GM20000 (cell line): ENCODE results near the gene IFIT1B.
A peak's percentile ranks its signal among the peaks of the same experiment; 100 is the strongest.
"Not testable (repeated sequence)": the region's sequence is repeated elsewhere in the genome, so short reads cannot be mapped to it uniquely, and the experiment has no call there.

Experiments used
- DNase-seq: peaks from one replicate; pipeline ENCODE4 v3.0.0; 2012; ENCODE audit warnings: low spot score
- TF ChIP-seq, protein P1 (sequence below): IDR thresholded peaks from 2 replicates; pipeline ENCODE4 v1.5.1; 2012; ENCODE audit warnings: mild to moderate bottlenecking, control low read depth; ENCODE audit errors: extremely low read depth, missing control alignments

The IFIT1B gene

DNA sequence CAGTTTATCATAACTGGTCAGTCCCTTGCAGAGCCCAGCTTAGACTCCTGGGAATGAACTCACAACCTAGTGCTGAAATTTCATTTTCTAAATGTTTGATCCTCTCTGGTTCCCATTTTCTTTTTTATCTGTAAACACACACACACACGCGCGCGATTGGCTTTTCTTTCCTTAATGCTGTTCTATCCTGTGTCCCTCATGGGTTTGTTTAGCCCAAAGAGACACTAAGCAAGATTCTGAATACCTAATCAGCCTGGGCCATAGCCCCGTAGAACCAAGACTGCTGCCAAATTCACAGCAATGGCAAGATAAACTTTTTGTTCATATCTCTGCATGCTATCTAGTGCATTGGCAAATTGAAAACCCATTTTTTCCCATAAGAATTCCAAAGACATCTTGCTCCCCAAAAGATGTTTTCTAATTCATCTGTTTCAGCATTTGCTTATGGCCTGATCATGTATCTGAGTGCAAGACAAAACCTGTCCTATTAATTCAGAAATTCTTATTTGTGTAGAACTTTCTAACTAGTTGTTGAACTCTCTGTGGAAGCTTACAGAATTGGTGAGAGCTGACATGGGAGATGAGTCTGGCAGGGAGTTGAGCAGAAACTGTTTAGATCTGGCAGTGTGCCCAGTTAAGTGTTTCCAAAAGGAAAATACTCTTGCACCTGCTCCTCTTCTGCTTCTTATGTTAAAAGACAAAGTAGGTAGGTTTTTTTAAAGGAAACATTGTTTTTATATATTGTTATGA is 12.8 kb downstream of the IFIT1B start:
- no peak for DNase-seq
- TF ChIP-seq, protein P1, sequence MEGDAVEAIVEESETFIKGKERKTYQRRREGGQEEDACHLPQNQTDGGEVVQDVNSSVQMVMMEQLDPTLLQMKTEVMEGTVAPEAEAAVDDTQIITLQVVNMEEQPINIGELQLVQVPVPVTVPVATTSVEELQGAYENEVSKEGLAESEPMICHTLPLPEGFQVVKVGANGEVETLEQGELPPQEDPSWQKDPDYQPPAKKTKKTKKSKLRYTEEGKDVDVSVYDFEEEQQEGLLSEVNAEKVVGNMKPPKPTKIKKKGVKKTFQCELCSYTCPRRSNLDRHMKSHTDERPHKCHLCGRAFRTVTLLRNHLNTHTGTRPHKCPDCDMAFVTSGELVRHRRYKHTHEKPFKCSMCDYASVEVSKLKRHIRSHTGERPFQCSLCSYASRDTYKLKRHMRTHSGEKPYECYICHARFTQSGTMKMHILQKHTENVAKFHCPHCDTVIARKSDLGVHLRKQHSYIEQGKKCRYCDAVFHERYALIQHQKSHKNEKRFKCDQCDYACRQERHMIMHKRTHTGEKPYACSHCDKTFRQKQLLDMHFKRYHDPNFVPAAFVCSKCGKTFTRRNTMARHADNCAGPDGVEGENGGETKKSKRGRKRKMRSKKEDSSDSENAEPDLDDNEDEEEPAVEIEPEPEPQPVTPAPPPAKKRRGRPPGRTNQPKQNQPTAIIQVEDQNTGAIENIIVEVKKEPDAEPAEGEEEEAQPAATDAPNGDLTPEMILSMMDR, result no peak

DNA sequence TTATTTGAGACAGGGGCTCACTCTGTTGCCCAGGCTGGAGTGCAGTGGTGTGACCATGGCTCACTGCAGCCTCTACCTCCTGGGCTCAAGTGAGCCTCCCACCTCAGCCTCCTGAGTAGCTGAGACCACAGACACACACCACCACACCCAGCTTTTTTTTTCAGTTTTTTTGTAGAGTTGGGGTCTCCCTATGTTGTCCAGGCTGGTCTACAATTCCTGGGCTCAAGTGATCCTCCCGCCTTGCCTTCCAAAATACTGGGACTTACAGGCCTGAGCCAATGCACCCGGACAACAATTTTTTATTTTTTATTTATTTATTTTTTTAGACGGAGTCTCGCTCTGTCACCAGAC is 13.3 kb downstream of the IFIT1B start:
- DNase-seq, result not testable (repeated sequence)

GRCh38 chr10:89391907-89392756 is 14.3 kb downstream of the IFIT1B start, which contains the start of gene IFIT1:
TSS of gene IFIT1 (plus strand) at chr10:89392623. CDS start at chr10:89392713, 90 bp downstream.
- peak; percentile 51 for DNase-seq
- TF ChIP-seq, protein P1, result no peak

DNA sequence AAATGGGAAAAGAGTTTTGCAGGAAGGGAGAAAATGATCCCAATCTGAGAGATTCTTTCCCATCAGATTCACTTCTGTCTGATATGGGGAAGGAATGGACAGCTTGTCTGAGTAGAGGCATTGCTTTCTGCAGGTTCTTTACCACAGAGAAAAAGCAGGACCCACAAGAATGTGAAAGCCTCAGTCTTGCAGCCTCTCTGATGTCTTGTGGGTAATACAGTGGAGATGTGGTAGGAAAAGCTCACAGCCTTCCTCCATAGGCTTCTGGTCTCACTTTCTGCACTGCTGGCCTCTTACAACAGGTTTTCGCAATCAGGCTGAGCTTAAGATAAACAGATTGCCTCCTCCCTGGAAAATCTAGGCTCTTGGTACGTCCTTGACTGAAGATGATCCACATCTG is 15.1 kb downstream of the IFIT1B start:
- TF ChIP-seq, protein P1, result no peak
- DNase-seq, result no peak

- no peak for DNase-seq
- TF ChIP-seq, protein P1, result no peak
Measured at GRCh38 chr10:89393898-89394297, 16.0 kb downstream of the IFIT1B start.

DNA sequence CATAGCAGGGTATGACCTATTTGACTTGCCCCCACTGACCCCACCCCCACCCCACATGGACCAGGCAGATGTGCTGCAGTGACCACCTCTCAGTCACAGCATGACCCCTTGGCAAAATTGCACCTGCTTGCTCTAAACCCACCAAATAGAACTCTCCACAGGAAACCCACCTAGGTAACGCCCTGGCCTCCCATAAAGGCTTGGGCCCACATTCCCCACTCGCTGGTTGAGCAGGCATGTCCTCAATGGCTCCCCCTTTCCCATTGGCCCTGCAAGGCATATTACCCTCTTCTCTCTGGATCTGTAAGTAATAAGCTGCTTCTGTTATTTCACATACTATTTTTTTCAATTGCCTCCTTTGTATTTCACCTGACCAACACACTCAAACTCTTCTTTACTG is 17.3 kb downstream of the IFIT1B start:
- no peak for DNase-seq
- TF ChIP-seq, protein P1, result no peak

- no peak for DNase-seq
- TF ChIP-seq, protein P1, result no peak
Measured at GRCh38 chr10:89398003-89398749, 20.3 kb downstream of the IFIT1B start.
